Muscle of leg (tissue), 11 donors: ENCODE measurements around the gene FAM53B. TPM values are rescaled to one million over a fixed set of nuclear protein-coding genes. Genes with fewer than 3 reads are reported as not detected.
"Not testable (repeated sequence)": the region's sequence is repeated elsewhere in the genome, so short reads cannot be mapped to it uniquely, and the experiment has no call there.

Source experiments
- DNase-seq: peaks from one replicate; pipeline ENCODE4 v3.0.0; 2013
- H3K27ac ChIP-seq: one replicate; pipeline ENCODE4 v1.5.1; 2013; ENCODE audit warnings: mild to moderate bottlenecking, low read length, control low read depth
- H3K27me3 ChIP-seq: one replicate; pipeline ENCODE4 v1.6.1; 2013; ENCODE audit warnings: low read length; ENCODE audit not compliant: control insufficient read depth, insufficient read depth
- H3K36me3 ChIP-seq: one replicate; pipeline ENCODE4 v1.6.1; 2013; ENCODE audit warnings: low read length; ENCODE audit not compliant: control insufficient read depth, insufficient read depth
- H3K4me1 ChIP-seq: one replicate; pipeline ENCODE4 v1.6.1; 2013; ENCODE audit warnings: low read length; ENCODE audit not compliant: control insufficient read depth, insufficient read depth
- H3K4me3 ChIP-seq: one replicate; pipeline ENCODE4 v1.5.1; 2013; ENCODE audit warnings: low read length, control low read depth
- H3K9me3 ChIP-seq: replicated peaks from 2 replicates; pipeline ENCODE4 v1.6.1; 2013; ENCODE audit warnings: low read depth, low read length; ENCODE audit not compliant: control insufficient read depth
- WGBS: methylation state at CpG from one replicate; pipeline ENCODE4 v1.1.5; 2013; ENCODE audit warnings: missing lambda C conversion rate; ENCODE audit not compliant: insufficient coverage; 5-methylcytosine and 5-hydroxymethylcytosine counted together
- polyA plus RNA-seq, 8 donors: library from polyadenylated mRNA; unstranded; fragments of 120-200 nt; gene quantifications; one replicate each; pipeline versions ENCODE4 v1.2.1 to v1.2.3, GENCODE V29; 2013; ENCODE audit warnings: inconsistent platforms in 1 of 8, low replicate concordance in 1 of 8; ENCODE audit not compliant: insufficient read length in 8 of 8, insufficient read depth in 1 of 8
- total RNA-seq: library from RNA; stranded (reverse); fragments of 120-200 nt; gene quantifications from one replicate; pipeline ENCODE4 v1.2.4, GENCODE V29; 2013

FAM53B gene
- total and polyA plus RNA-seq, 9 donors = 23.6 to 31.2 (median 27.0) TPM

DNA sequence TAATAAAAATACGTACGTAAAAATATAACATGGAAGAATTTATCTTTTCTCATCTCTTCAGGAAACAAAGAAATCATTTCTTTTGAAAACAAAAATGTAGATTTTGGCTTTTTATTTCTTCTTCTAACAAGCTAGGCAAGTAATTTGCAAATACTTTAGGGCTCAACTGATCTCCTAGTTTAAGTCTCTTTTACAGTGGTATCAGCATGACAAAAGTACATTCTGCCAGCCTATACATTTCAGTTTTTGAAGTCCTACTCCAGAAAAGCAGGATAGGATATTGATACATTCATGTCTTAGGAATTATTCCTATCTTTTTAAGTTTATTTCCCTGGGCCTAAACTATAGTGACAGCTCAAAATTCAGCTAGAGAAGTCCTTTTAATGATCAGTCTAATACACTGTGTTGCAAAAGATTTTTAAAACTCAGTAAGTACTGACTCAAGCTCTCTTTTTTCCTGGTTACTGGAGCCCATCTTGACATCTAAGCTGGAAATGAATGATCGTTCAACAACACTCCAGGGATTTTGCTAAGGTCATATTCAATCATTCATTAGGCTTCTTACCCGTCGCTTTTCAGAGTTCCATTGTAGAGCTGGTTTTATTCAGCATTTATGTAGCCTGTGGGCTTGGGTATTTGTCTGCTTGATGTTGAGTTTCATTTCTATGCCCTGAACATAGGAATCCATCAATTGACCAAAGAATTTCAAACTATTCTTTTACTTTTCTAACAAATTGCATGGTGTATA, 12.2 kb upstream of the FAM53B start:
- DNase-seq = no peak
- H3K4me3 ChIP-seq = no peak overlapping the region
- no CpG with 5 or more reads among the region's 5 CpGs for WGBS
- H3K36me3 ChIP-seq = peaks cover 5% of the 10 kb centered on the region
- no peaks in the 10 kb centered on the region for H3K9me3 ChIP-seq
- no peak overlapping the region for H3K27ac ChIP-seq
- no peaks in the 10 kb centered on the region for H3K4me1 ChIP-seq
- no peaks in the 10 kb centered on the region for H3K27me3 ChIP-seq

GRCh38 chr10:124755581-124755980, 11.4 kb upstream of the FAM53B start:
- H3K9me3 ChIP-seq = no peaks in the 10 kb centered on the region
- H3K27ac ChIP-seq = no peak overlapping the region

GRCh38 chr10:124754227-124754626, 10.0 kb upstream of the FAM53B start:
- H3K27me3 ChIP-seq = no peaks in the 10 kb centered on the region
- H3K4me1 ChIP-seq = no peaks in the 10 kb centered on the region
- H3K36me3 ChIP-seq = peaks cover 13% of the 10 kb centered on the region
- whole genome bisulfite sequencing = 90% methylated on average over 2 of the region's 5 CpGs
- no peaks in the 10 kb centered on the region for H3K9me3 ChIP-seq
- no peak overlapping the region for H3K27ac ChIP-seq
- no peak for DNase-seq
- H3K4me3 ChIP-seq = no peak overlapping the region

More at GRCh38 chr10:124755581-124755980, 11.4 kb upstream of the FAM53B start:
- DNase-seq = no peak
- H3K4me1 ChIP-seq = no peaks in the 10 kb centered on the region
- peaks cover 9% of the 10 kb centered on the region for H3K36me3 ChIP-seq
- no peaks in the 10 kb centered on the region for H3K27me3 ChIP-seq
- no peak overlapping the region for H3K4me3 ChIP-seq
- WGBS = no CpG with 5 or more reads among the region's 2 CpGs

DNA sequence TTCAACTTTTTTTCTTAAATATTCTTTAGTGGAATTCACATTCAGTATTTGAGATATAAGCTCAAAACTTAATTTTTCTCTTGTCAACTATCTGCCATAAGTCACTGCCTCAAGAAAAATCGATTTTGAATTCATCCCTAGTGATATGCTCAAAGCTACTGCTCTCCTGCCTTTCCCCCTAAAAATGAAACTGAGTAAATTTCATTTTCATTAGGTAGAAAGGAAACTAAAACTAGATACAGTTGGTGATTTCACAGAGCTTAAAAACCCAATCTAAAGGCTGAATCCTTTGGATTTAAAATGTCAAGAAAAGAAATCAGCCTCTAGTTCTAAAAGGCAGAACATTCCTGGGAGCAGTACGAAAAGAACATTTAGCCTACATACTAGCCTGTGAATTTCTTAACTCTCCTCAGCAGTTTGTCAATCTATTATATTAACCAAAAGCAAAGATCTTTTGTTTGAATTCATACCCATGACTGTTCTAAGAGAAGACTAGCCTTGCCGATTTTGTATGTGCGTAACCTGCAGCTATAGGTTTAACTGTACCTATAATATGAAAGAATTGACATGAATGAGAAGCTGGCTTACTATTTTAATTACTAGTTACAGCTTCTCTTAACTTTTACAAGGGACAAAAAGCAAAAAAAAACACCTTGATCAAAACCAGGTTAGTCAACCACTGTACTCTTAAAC, 4.9 kb upstream of the FAM53B start:
- H3K4me3 ChIP-seq = no peak overlapping the region
- 80% methylated on average over 1 of the region's 4 CpGs for whole genome bisulfite sequencing
- no peak overlapping the region for H3K27ac ChIP-seq
- no peaks in the 10 kb centered on the region for H3K9me3 ChIP-seq
- no peak for DNase-seq
- H3K4me1 ChIP-seq = peaks cover 3% of the 10 kb centered on the region
- no peaks in the 10 kb centered on the region for H3K27me3 ChIP-seq
- peaks cover 10% of the 10 kb centered on the region for H3K36me3 ChIP-seq

- DNase-seq = no peak
- Histone ChIP-seq H3K27ac (no peak overlapping the region), H3K36me3 (peaks cover 10% of the 10 kb centered on the region), H3K9me3 (no peaks in the 10 kb centered on the region), H3K27me3 (no peaks in the 10 kb centered on the region), H3K4me3 (no peak overlapping the region), H3K4me1 (peaks cover 3% of the 10 kb centered on the region)
- 100% methylated on average over 1 of the region's 3 CpGs for WGBS
Measured at GRCh38 chr10:124748166-124748565, 4.0 kb upstream of the FAM53B start.

- Histone ChIP-seq H3K27ac (no peak overlapping the region), H3K36me3 (peaks cover 10% of the 10 kb centered on the region), H3K4me1 (peaks cover 3% of the 10 kb centered on the region), H3K27me3 (no peaks in the 10 kb centered on the region), H3K9me3 (no peaks in the 10 kb centered on the region), H3K4me3 (no peak overlapping the region)
- WGBS = no CpG with 5 or more reads among the region's 1 CpG
- DNase-seq = no peak
Measured at GRCh38 chr10:124747745-124748144, 3.6 kb upstream of the FAM53B start.

DNA sequence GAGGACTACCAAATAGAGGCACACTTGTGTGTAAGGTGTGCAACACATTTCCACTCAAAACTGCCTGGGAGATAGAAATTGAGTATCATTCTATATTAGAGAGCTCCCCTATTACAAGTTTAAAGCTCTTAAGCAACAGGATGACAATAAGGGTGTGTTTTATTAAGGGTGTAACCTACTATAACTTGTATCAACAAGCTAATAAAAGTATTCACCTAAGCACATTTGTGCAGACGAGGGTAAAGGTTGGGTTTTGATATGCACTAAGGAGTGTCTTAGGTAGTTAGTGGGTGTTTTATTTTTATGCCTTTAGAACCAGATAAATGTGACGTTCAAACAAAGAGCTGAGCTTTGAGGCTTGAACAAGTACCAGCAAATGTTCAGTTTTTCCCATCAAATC, 2.8 kb upstream of the FAM53B start:
- no peak overlapping the region for H3K4me3 ChIP-seq
- H3K4me1 ChIP-seq = peaks cover 9% of the 10 kb centered on the region
- H3K36me3 ChIP-seq = peaks cover 10% of the 10 kb centered on the region
- DNase-seq = no peak
- H3K27me3 ChIP-seq = no peaks in the 10 kb centered on the region
- no peaks in the 10 kb centered on the region for H3K9me3 ChIP-seq
- no peak overlapping the region for H3K27ac ChIP-seq
- WGBS = no CpG with 5 or more reads among the region's 2 CpGs

DNA sequence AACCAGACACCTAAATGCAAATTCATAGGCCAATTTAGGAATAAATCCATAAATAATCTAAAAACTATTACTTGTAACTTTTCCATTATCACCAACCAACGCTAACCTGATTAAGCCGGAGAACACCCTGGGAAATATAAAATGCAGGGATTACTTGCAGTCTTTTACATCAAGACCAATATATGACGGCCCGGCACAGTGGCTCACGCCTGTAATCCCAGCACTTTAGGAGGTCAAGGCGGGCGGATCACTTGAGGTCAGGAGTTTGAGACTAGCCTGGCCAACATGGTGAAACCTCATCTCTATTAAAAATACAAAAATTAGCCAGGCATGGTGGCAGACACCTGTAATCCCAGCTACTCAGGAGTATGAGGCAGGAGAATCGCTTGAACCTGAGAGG, 2.3 kb upstream of the FAM53B start:
- 100% methylated on average over 1 of the region's 8 CpGs for WGBS
- not testable (repeated sequence) for H3K27me3 ChIP-seq, H3K27ac ChIP-seq, DNase-seq, H3K4me3 ChIP-seq, H3K9me3 ChIP-seq
- Histone ChIP-seq H3K36me3 (peaks cover 10% of the 10 kb centered on the region), H3K4me1 (peaks cover 14% of the 10 kb centered on the region)

GRCh38 chr10:124745673-124746072, 1.5 kb upstream of the FAM53B start:
- H3K27ac ChIP-seq = peak overlapping the region; percentile 59
- H3K4me1 ChIP-seq = peaks cover 21% of the 10 kb centered on the region
- WGBS = 57% methylated on average over 1 of the region's 3 CpGs
- DNase-seq = peak; percentile 77
- H3K27me3 ChIP-seq = no peaks in the 10 kb centered on the region
- no peak overlapping the region for H3K4me3 ChIP-seq
- H3K36me3 ChIP-seq = peaks cover 7% of the 10 kb centered on the region
- H3K9me3 ChIP-seq = no peaks in the 10 kb centered on the region

DNA sequence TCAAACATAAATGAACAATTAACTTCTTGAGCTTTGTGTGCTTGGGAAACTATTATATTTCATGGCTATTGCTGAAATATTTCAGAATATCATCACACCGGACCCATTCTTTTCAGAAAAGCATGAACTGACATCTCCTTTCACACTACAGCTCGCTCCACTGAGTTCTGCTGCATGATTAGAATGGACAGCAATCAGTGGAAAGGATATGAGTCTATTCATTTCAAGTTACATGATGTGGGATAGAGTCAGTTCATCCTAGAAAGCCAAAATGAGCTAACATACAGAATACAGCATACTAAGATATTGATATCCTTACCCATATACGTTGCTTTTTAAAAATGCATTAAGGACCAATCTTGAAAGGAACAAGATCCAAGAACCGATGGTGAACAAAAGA, 1.1 kb upstream of the FAM53B start:
- no peaks in the 10 kb centered on the region for H3K9me3 ChIP-seq
- peaks cover 5% of the 10 kb centered on the region for H3K36me3 ChIP-seq
- 40% methylated on average over 1 of the region's 4 CpGs for WGBS
- H3K4me3 ChIP-seq = no peak overlapping the region
- peak overlapping the region; percentile 59 for H3K27ac ChIP-seq
- peaks cover 26% of the 10 kb centered on the region for H3K4me1 ChIP-seq
- DNase-seq = no peak
- no peaks in the 10 kb centered on the region for H3K27me3 ChIP-seq
